Embryonic facial prominence (tissue), 1 donor: Measurements from ENCODE around the gene GATA5.

Experiments used
- DNase-seq: peaks from one replicate; pipeline ENCODE4 v3.0.0-alpha.2; 2016; ENCODE audit errors: extremely low spot score

Gene GATA5

DNA sequence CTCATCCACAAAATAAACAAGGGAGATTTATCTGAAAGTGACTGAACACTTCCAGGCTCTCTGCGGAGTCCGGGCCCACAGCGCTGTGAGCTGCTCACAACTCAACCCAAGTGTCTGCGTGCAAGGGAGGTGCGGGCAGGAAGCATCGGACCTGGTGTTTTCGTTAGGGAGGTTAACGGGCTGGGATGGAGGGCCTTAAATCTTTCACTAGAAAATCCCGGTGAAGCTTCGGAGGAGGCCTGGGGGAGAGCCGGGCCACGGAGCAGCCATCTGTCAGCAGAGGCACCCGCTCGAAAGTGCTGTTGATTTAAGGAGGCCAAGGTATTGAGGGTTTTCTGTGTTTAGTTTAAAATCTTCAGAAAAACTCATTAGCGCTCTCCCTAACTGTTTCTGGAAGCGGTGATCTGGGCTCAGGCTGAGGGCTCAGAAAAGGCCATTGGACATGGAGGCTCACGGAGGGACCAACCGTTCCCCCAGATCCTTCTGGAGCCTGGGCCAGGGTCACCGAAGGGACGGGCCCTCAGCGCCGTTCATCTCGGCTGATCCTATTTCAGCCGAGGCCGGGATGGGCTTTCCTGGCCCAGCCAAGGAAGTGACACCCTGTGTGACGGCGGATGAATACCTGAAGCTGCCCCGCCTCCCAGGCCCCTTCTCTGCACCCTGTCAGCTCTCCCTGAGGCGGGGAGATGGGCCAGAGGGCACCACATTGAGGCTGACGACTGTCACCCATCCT, 20.7 kb downstream of the GATA5 start:
- DNase-seq: no peak

- no peak for DNase-seq
Measured at GRCh38 chr20:62453186-62453808, 22.5 kb downstream of the GATA5 start.

DNA sequence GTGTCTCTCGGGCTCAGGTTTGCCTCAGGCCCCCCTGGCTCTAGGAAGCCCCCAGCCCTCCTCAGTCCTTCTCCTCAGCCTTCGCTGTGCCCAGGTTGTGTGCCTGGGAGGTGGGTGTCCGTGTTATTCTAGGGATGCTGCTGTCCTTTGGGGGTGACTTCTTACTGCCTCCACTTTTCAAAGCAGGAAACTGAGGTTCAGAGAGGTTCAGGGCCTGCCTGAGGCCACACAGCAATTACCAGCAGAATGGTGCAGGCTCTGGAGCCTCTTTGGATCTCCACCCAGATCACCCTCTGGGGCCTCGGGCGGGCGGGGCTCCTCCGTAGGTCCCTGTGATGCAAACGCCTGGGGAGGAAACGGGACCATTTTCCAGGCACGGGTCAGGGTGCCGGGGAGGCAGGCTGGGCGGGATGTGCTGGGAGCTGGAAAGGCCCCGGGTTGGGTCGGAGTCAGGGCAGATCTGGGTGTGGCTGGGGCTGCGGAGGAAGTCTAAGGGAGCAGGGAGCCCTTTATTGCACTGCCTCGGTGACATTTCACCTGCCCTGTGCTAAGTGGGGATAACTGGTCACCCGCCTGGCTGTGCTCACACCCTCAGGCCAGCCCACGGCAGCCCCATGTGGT, 23.2 kb downstream of the GATA5 start:
- DNase-seq: no peak

DNA sequence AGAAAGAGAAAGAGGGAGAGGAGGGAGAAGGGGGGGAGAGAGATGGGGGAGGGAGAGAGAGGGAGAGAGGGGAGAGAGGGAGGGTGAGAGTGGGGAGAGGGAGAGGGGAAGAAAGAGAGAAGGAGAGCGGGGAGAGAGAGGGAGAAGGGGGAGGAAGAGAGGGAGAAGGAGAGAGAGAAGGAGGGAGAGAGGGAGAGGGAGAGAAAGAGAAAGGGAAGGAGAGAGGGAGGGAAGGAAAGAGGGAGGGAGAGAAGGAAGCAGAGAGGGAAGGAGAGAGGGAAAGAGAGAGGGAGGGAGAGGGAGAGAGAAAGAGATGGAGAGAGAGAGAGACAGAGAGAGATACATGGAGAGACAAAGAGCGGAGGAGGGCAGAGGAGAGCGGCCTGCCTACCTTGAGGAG, 23.8 kb downstream of the GATA5 start:
- DNase-seq: no peak

- no peak for DNase-seq
Measured at GRCh38 chr20:62451156-62451767, 24.5 kb downstream of the GATA5 start.

DNA sequence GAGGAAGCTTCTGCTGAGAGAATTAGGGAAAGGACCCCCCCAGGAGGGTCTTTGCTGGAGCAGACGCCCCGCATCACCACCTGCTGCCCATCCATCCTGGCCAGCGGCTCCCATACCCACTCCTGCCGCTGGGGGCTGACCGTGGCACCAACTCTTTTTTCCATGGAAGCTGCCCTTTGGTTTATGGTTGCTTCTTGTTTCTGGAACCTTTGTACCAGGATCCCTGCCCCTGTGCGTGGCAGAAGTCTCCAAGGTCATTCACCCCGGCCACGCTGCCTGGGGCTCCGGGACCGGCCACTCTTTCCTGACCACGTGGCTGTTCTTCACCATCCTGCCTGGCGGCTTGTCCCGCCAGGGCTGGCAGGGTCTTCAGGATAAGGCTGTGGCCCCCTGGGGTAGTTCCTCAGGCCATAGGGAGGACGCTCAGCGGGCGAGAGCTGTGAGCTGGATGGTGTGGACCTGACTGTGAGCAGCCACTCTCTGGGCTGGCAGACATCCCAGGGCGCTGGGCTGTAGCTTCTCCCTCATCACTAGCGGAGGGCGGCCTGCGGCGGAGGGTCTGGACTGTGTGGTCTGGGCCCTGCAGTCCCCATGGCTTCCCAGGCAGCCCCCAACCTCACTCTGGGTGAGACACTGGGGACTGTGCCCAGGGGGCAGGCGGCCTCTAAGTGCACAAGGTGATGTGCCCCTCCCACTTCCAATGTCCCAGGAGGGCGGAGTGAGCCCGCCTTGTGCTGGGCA, 25.7 kb downstream of the GATA5 start:
- DNase-seq: no peak

DNA sequence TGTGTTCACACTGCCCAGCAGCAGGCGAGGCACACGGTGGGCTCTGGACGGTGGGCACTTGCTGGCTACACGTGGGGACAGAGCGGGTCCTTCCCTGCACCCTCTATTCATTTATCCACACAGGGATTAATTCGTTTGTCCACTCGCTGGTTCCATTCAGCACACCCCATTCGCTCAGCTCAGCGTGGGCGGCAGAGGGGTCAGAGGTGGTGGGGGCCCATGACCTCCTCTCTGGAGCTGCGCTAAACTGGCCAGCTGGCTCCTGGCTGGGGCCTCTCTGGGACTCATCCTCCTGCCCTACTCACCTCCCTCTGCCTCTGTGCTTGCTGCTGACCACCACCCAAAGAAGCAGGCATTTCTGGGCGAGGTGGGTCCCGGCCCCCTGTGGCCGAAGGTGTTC, 27.0 kb downstream of the GATA5 start:
- DNase-seq: no peak

DNA sequence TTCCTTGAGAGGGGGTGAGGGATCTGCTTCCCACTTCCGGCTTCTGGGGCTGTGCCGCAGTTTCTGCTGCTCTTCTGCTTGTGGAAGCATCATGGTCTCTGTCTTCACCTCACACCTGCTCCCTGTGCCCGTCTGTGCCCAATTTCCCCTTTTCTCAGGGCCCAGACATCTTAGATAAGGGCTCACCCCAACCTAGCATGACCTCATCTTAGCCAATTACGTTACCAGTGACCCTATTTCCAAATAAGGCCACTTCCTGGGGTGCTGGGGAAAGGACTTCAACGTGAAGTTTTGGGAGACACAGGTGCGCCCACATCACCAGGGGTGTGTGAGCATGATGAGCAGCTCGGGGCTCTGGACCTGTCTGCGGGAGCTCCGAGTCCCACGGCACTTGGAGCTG, 27.8 kb downstream of the GATA5 start:
- DNase-seq: no peak

DNA sequence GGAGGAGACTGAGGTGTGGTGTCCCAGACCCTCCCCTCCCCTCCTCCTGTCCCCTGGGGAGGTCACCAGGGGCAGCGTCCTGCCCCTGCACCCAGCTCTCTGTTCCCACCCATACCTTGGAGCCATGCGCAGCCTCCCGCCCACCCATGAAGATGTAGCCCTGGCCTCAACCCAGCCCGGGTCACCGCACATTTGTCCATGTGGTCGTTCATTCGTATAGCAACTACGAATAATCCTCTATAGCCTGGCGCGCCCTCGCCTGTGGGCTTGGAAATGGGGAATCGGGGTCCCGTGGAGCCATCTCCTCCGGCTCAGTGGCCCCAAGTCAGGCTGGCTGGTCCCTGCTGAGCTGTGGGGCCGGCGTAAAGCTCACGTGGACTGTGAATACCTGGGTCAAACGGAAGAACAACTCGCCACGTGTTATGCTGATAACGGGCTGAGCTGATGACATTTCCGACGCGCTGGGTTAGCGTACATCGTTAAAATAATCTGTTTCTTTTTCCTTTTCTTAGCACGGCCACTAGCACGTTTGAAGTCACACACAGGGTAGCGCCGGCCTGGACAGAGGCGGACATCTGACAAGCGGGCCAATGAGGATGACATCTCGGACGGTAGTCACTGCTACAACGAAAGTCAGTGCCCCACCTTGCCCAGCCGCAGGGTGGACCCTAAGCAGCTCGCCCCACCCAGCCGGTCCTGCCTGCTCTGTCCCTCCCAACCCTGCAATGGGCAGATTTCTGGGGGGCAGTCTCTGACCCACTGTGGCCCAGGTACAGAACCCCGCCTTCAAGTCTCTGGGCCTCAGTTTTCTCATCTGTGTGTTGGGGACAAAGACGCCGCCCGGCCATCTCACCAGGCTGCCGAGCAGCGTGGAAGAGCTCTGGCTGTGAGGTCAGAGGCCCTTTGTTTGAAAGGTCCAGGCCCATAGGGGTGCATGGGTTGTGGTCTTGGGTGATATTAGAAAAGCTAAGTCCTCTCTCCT, 28.6 kb downstream of the GATA5 start:
- DNase-seq: no peak

DNA sequence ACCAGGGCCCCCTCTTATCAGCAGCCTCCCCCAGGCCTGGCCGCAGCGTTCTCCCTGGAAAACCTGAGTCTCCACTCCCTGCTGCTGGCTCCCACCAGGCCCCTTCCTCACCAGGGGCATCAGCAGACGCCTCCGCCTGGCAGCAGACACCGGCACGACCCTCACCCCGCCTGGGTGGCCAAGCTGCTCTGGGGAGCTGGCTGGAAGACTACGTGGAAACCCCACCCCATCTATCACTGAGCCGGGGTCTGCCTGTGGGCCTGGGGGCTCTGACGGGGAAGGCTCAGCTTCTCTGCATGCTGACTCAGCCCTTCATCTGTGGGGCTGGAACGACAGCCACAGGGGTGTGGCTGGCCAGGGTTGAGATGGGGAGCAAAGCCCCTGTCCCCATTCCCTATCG, 29.3 kb downstream of the GATA5 start:
- DNase-seq: no peak

GRCh38 chr20:62445553-62446340, 30.0 kb downstream of the GATA5 start:
- no peak for DNase-seq

DNA sequence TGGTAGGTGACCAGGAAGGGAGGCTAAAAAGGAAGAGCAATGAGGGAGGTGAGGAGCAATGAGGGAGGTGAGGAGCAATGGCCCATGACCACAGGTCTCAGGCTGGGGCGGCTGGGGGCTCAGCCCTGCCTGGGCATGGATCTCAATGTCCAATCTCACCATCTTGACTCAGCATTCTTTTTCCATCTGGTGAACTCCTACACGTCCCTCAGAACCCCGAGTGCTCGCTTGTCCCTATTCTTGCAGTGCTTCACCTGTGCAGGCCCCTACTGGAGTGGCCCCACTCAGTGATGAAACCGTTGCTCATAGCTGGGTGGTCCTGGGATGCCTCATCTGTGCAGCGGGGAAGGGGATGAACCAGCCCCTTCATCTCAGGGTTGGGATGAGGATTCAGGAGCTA, 31.5 kb downstream of the GATA5 start:
- no peak for DNase-seq

DNA sequence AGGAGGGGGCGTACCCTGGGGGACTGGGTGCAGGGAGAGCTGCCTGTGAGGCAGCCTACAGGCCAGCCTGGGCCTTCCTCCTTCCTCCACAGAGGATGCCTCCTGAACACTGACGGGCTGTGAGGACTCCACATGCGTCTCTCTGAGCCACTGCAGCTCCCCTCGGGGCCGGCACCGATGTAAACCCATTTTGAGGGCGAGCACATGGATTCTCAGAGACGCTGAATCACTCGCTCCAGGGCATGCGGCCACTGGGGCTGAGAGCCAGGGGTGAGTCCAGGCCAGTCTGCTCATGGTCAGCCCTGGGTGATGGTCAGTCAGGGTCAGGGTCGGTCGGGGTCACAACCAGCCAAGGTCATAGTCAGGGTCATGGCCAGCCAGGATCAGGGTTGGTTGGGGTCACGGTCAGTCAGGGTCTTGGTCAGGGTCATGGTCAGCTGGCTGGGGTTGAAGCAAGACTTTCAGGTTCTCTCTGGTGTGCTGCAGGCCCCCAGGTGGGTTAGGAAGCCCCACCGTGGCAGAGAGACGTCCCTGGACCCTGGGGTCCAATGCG, 33.7 kb downstream of the GATA5 start:
- no peak for DNase-seq

- no peak for DNase-seq
Measured at GRCh38 chr20:62439218-62439617, 36.6 kb downstream of the GATA5 start.

DNA sequence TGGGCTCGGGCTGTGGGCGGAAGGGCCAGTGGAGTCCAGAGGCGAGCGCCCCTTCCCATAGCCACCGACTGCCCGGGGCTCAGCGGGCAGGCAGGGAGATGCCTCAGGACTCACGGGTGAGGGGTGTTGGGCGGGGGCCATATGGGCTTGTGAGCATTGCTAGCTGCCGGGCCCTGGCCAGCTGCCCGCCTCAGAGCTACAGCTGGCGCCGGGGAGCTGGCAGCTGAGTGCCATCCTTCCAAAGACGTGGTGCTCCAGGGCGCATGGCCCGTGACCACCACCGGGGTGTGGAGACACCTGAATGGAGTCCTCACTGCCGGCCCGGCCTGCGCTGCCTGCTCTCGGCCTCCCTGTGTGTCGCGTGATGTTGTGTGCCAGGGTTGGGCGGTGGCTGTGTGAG, 37.9 kb downstream of the GATA5 start:
- DNase-seq: no peak

- no peak for DNase-seq
Measured at GRCh38 chr20:62437496-62437895, 38.3 kb downstream of the GATA5 start.

GRCh38 chr20:62436692-62437091, 39.1 kb downstream of the GATA5 start:
- DNase-seq: no peak

DNA sequence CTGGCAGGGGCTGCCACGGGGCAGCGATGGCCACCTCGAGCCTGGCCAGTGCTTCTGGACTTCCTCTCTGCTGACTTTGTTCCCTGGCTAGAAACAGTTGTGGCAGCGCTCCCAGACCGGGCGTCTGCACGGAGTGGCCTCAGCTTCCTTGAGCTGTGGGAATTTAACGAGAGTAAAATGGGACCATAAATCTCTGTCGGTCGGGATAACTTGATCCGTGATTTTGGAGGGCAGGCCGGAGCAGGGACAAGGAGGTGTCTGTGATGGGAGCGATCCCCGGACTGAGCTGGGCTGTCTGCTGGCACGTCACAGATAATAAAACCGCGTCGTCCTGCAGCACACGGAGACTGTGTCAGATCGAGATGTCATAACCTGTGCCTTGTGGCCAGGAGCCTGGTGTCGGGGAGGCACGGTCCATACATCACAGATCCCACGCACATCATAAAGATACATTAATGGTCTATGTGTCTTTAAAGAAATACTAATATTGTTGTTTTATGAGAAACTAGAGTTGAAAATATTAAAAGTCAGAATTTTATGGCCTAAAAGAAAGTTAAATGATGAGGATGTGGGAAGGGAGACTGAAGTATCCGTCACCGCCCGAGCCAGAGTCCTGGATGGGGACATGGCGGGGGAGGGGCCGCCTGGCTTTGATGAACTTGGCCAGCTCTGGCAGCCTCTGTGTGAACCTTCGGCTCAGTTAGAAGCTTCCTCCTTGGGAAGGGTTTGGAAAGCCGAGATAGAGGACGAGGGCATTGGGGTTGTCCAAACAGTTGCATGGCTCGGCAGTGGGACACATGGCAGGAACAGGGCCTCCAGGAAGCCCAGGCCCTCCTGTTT, 41.9 kb downstream of the GATA5 start:
- no peak for DNase-seq
